H9 (cell line): ENCODE measurements around the gene SPATA16. TPM values are rescaled to one million over a fixed set of nuclear protein-coding genes. Genes with fewer than 3 reads are reported as not detected.

Experiments
- DNase-seq: peaks from one replicate; pipeline ENCODE4 v3.0.0-alpha.2; 2017
- H2AFZ ChIP-seq: one replicate; pipeline ENCODE4 v1.6.1; 2013; ENCODE audit warnings: mild to moderate bottlenecking, low read length, control low read depth, moderate library complexity
- H2AK5ac ChIP-seq: 2 replicates; pipeline ENCODE4 v1.6.1; 2013; ENCODE audit warnings: low read length, control low read depth, mixed read lengths; ENCODE audit not compliant: insufficient read length
- H2BK120ac ChIP-seq: one replicate; pipeline ENCODE4 v1.6.1; 2013; ENCODE audit warnings: low read depth, mild to moderate bottlenecking, low read length, control low read depth, inconsistent platforms; ENCODE audit not compliant: poor library complexity, severe bottlenecking
- H2BK12ac ChIP-seq: 2 replicates; pipeline ENCODE4 v1.6.1; 2013; ENCODE audit warnings: low read length, control low read depth, mixed read lengths, low read depth; ENCODE audit not compliant: insufficient read length
- H2BK15ac ChIP-seq: 2 replicates; pipeline ENCODE4 v1.6.1; 2013; ENCODE audit warnings: low read depth, low read length, control low read depth
- H2BK20ac ChIP-seq: one replicate; pipeline ENCODE4 v1.6.1; 2013; ENCODE audit warnings: low read depth, mild to moderate bottlenecking, low read length, control low read depth, inconsistent platforms; ENCODE audit not compliant: poor library complexity, severe bottlenecking
- H2BK5ac ChIP-seq: 2 replicates; pipeline ENCODE4 v1.6.1; 2013; ENCODE audit warnings: low read length, control low read depth, mixed read lengths; ENCODE audit not compliant: insufficient read length
- H3K14ac ChIP-seq: 2 replicates; pipeline ENCODE4 v1.6.1; 2013; ENCODE audit warnings: low read length, control low read depth; ENCODE audit not compliant: insufficient read depth
- H3K18ac ChIP-seq: 2 replicates; pipeline ENCODE4 v1.6.1; 2013; ENCODE audit warnings: low read depth, mild to moderate bottlenecking, mixed read lengths, low read length, control low read depth; ENCODE audit not compliant: insufficient read length
- H3K23ac ChIP-seq: 2 replicates; pipeline ENCODE4 v1.6.1; 2013; ENCODE audit warnings: low read length, control low read depth, mixed read lengths, low read depth; ENCODE audit not compliant: insufficient read length
- H3K23me2 ChIP-seq: 2 replicates; pipeline ENCODE4 v1.6.1; 2013; ENCODE audit warnings: low read depth, mild to moderate bottlenecking, mixed read lengths, low read length, control low read depth; ENCODE audit not compliant: insufficient read length, poor library complexity, severe bottlenecking
- H3K27ac ChIP-seq: 2 replicates; pipeline ENCODE4 v1.5.1; 2013; ENCODE audit warnings: low read length, control low read depth, mixed read lengths, low read depth; ENCODE audit not compliant: insufficient read length
- H3K27me3 ChIP-seq: 2 replicates; pipeline ENCODE4 v1.6.1; 2013; ENCODE audit warnings: low read length, control low read depth, inconsistent platforms; ENCODE audit not compliant: insufficient read depth
- H3K4ac ChIP-seq: 2 replicates; pipeline ENCODE4 v1.6.1; 2013; ENCODE audit warnings: low read depth, mild to moderate bottlenecking, control low read depth, inconsistent platforms, low read length, moderate library complexity
- H3K4me1 ChIP-seq: 2 replicates; pipeline ENCODE4 v1.6.1; 2013; ENCODE audit warnings: low read length, control low read depth, inconsistent platforms; ENCODE audit not compliant: insufficient read depth
- H3K4me2 ChIP-seq: 2 replicates; pipeline ENCODE4 v1.6.1; 2013; ENCODE audit warnings: low read length, control low read depth, mixed read lengths; ENCODE audit not compliant: insufficient read length, insufficient read depth
- H3K56ac ChIP-seq: 2 replicates; pipeline ENCODE4 v1.6.1; 2013; ENCODE audit warnings: low read depth, mild to moderate bottlenecking, mixed read lengths, low read length, control low read depth; ENCODE audit not compliant: insufficient read length
- H3K79me1 ChIP-seq: 2 replicates; pipeline ENCODE4 v1.6.1; 2013; ENCODE audit warnings: low read depth, mild to moderate bottlenecking, moderate library complexity, low read length, control low read depth, inconsistent platforms; ENCODE audit not compliant: insufficient read depth, poor library complexity, severe bottlenecking
- H3K79me2 ChIP-seq: 2 replicates; pipeline ENCODE4 v1.6.1; 2013; ENCODE audit warnings: low read length, control low read depth, inconsistent platforms; ENCODE audit not compliant: insufficient read depth
- H3K9ac ChIP-seq: 2 replicates; pipeline ENCODE4 v1.6.1; 2013; ENCODE audit warnings: low read length, control low read depth, mixed read lengths; ENCODE audit not compliant: insufficient read length; ENCODE audit errors: extremely low read depth
- H3K9me3 ChIP-seq: one replicate; pipeline ENCODE4 v1.6.1; 2013; ENCODE audit warnings: low read depth, low read length, inconsistent platforms; ENCODE audit not compliant: control insufficient read depth
- H3T11ph ChIP-seq: one replicate; pipeline ENCODE4 v1.6.1; 2013; ENCODE audit warnings: mild to moderate bottlenecking, low read length, control low read depth, inconsistent platforms
- H4K20me1 ChIP-seq: one replicate; pipeline ENCODE4 v1.6.1; 2013; ENCODE audit not compliant: control insufficient read depth, insufficient read length, insufficient read depth
- H4K5ac ChIP-seq: 2 replicates; pipeline ENCODE4 v1.6.1; 2013; ENCODE audit warnings: low read depth, mild to moderate bottlenecking, mixed read lengths, low read length, control low read depth; ENCODE audit not compliant: insufficient read length
- H4K8ac ChIP-seq: replicated peaks from 2 replicates; pipeline ENCODE4 v1.6.1; 2013; ENCODE audit warnings: low read length, control low read depth, mixed read lengths, low read depth; ENCODE audit not compliant: insufficient read length
- H4K91ac ChIP-seq: 2 replicates; pipeline ENCODE4 v1.6.1; 2013; ENCODE audit warnings: low read depth, mild to moderate bottlenecking, moderate library complexity, mixed read lengths, low read length, control low read depth; ENCODE audit not compliant: insufficient read length
- H3K27ac Mint-ChIP-seq, 3 experiments: 2 replicates in 2 of 3; 3 replicates in 1 of 3; pipeline ENCODE4 v1.8.0; 2020 to 2021; ENCODE audit warnings: mixed read lengths in 3 of 3, mild to moderate bottlenecking in 1 of 3, moderate library complexity in 1 of 3
- H3K27me3 Mint-ChIP-seq: 2 replicates; pipeline ENCODE4 v1.8.0; 2021; ENCODE audit warnings: low read depth, mild to moderate bottlenecking, moderate library complexity, mixed read lengths
- H3K36me3 Mint-ChIP-seq, 3 experiments: 2 replicates in 2 of 3; 3 replicates in 1 of 3; pipeline ENCODE4 v1.8.0; 2020 to 2021; ENCODE audit warnings: low read depth in 3 of 3, mixed read lengths in 3 of 3; ENCODE audit not compliant: insufficient read depth in 1 of 3
- H3K4me1 Mint-ChIP-seq, 2 experiments: 2 replicates each; pipeline ENCODE4 v1.8.0; 2020; ENCODE audit warnings: mixed read lengths in 2 of 2
- H3K4me3 Mint-ChIP-seq, 2 experiments: 2 replicates in 1 of 2; 3 replicates in 1 of 2; pipeline ENCODE4 v1.8.0; 2020 to 2021; ENCODE audit warnings: mild to moderate bottlenecking in 2 of 2, mixed read lengths in 2 of 2, moderate library complexity in 1 of 2
- H3K9me3 Mint-ChIP-seq, 2 experiments: 2 replicates in 1 of 2; 3 replicates in 1 of 2; pipeline ENCODE4 v1.8.0; 2020; ENCODE audit warnings: mild to moderate bottlenecking in 2 of 2, mixed read lengths in 2 of 2, moderate library complexity in 1 of 2
- CTCF ChIP-seq: fragments of 200-600 bp; sonication (generic); conservative IDR thresholded peaks from 3 replicates; pipeline ENCODE4 v1.8.0; 2021; ENCODE audit warnings: antibody characterized with exemption, mild to moderate bottlenecking
- WGBS: extraction: QIAGEN DNeasy Blood & Tissue Kit; methylation state at CpG from one replicate; pipeline ENCODE4 v1.1.7; 2013; ENCODE audit warnings: missing lambda C conversion rate, low lambda C conversion rate, mixed read lengths; ENCODE audit not compliant: insufficient read length; ENCODE audit errors: extremely low coverage; 5-methylcytosine and 5-hydroxymethylcytosine counted together
- total RNA-seq: library from RNA; stranded (reverse); gene quantifications from 2 replicates; pipeline ENCODE4 v1.2.1, GENCODE V29; 2021

Gene SPATA16
- total RNA-seq, 1 experiment from 2014 or later, result not detected

- H3K79me2 ChIP-seq, result no peaks in the 10 kb centered on the region
- no peak overlapping the region for H4K8ac ChIP-seq
- H4K5ac ChIP-seq, result no peak overlapping the region
- H2BK12ac ChIP-seq, result no peak overlapping the region
- H3K79me1 ChIP-seq, result no peaks in the 10 kb centered on the region
- no peaks in the 10 kb centered on the region for H3K4me1 ChIP-seq
- H3K18ac ChIP-seq, result no peak overlapping the region
- no peak overlapping the region for H3K4ac ChIP-seq
- no peak overlapping the region for H2AFZ ChIP-seq
- Mint-ChIP-seq H3K9me3 (peaks cover under 1 to 4% of the 10 kb centered on the region in 2 experiments; a peak in 2 of 5 replicates), H3K4me3 (no peak overlapping the region), H3K4me1 (0 out of 4 replicates have a peak, but pooled peaks cover 0 to 5% of the 10 kb centered on the region in 2 experiments), H3K27me3 (no peaks in the 10 kb centered on the region), H3K36me3 (peaks cover 0 to 8% (median 4%) of the 10 kb centered on the region in 3 experiments; a peak in 4 of 7 replicates), H3K27ac (no peak overlapping the region)
- H3K9me3 ChIP-seq, result no peaks in the 10 kb centered on the region
- no peak for DNase-seq
- H3K4me2 ChIP-seq, result no peak overlapping the region
- no peak overlapping the region for H2BK5ac ChIP-seq
- WGBS, result no CpG with 5 or more reads among the region's 4 CpGs
- no peak overlapping the region for H2AK5ac ChIP-seq
- H3K14ac ChIP-seq, result no peak overlapping the region
- no peak overlapping the region for H3K27ac ChIP-seq
- H3K9ac ChIP-seq, result no peak overlapping the region
- H3T11ph ChIP-seq, result no peak overlapping the region
- no peak overlapping the region for H2BK20ac ChIP-seq
- H3K27me3 ChIP-seq, result no peaks in the 10 kb centered on the region
- H4K20me1 ChIP-seq, result no peaks in the 10 kb centered on the region
- peaks cover 2% of the 10 kb centered on the region for H3K23me2 ChIP-seq
- H3K56ac ChIP-seq, result no peak overlapping the region
- H2BK15ac ChIP-seq, result no peak overlapping the region
- no peak overlapping the region for H2BK120ac ChIP-seq
- no peak overlapping the region for H3K23ac ChIP-seq
- no peak for TF ChIP-seq CTCF
- no peak overlapping the region for H4K91ac ChIP-seq
Observed at GRCh38 chr3:173096994-173097785, 43.8 kb downstream of the SPATA16 start.
